ENCODE results near the gene RERE.
"Not testable (repeated sequence)": the region's sequence is repeated elsewhere in the genome, so short reads cannot be mapped to it uniquely, and the experiment has no call there.

RERE gene

GRCh38 chr1:8619917-8620502 lies 197.4 kb downstream of the RERE start:
- ATAC-seq (replicated peaks; ENCODE audit: extremely low read depth, poor library complexity, severe bottlenecking); H3K27me3 Mint-ChIP-seq; H3K4me3 Mint-ChIP-seq; H3K36me3 Mint-ChIP-seq (ENCODE audit: insufficient read depth); H3K9me3 Mint-ChIP-seq; H3K27ac Mint-ChIP-seq (ENCODE audit: low read depth); DNase-seq (ENCODE audit: low spot score in 2 of 2): not testable (repeated sequence)
- peaks cover 12% of the 10 kb centered on the region for H3K4me1 Mint-ChIP-seq

- not testable (repeated sequence) for H3K36me3 Mint-ChIP-seq (ENCODE audit: insufficient read depth); H3K4me3 Mint-ChIP-seq; H3K9me3 Mint-ChIP-seq; ATAC-seq (replicated peaks; ENCODE audit: extremely low read depth, poor library complexity, severe bottlenecking); DNase-seq (ENCODE audit: low spot score in 2 of 2); H3K27me3 Mint-ChIP-seq; H3K27ac Mint-ChIP-seq (ENCODE audit: low read depth)
- peaks cover 12% of the 10 kb centered on the region for H3K4me1 Mint-ChIP-seq
These were observed 198.0 kb downstream of the RERE start for GRCh38 chr1:8619419-8619818.

GRCh38 chr1:8616791-8617190 lies 200.6 kb downstream of the RERE start:
- H3K4me3 Mint-ChIP-seq; H3K27me3 Mint-ChIP-seq; ATAC-seq (replicated peaks; ENCODE audit: extremely low read depth, poor library complexity, severe bottlenecking); H3K9me3 Mint-ChIP-seq; H3K36me3 Mint-ChIP-seq (ENCODE audit: insufficient read depth); H3K4me1 Mint-ChIP-seq; DNase-seq (ENCODE audit: low spot score in 2 of 2); H3K27ac Mint-ChIP-seq (ENCODE audit: low read depth): not testable (repeated sequence)

- DNase-seq (ENCODE audit: low spot score in 2 of 2); H3K36me3 Mint-ChIP-seq (ENCODE audit: insufficient read depth); ATAC-seq (replicated peaks; ENCODE audit: extremely low read depth, poor library complexity, severe bottlenecking); H3K9me3 Mint-ChIP-seq; H3K4me3 Mint-ChIP-seq; H3K27ac Mint-ChIP-seq (ENCODE audit: low read depth); H3K27me3 Mint-ChIP-seq; H3K4me1 Mint-ChIP-seq: not testable (repeated sequence)
These were observed 205.6 kb downstream of the RERE start for GRCh38 chr1:8611634-8612515.

GRCh38 chr1:8607906-8608305 lies 209.5 kb downstream of the RERE start:
- H3K27ac Mint-ChIP-seq (ENCODE audit: low read depth), result no peak overlapping the region
- no peaks in the 10 kb centered on the region for H3K9me3 Mint-ChIP-seq
- ATAC-seq (replicated peaks; ENCODE audit: extremely low read depth, poor library complexity, severe bottlenecking), result no peak
- no peaks in the 10 kb centered on the region for H3K36me3 Mint-ChIP-seq (ENCODE audit: insufficient read depth)
- DNase-seq (ENCODE audit: low spot score in 2 of 2), result no peak
- no peak overlapping the region for H3K4me3 Mint-ChIP-seq
- H3K27me3 Mint-ChIP-seq, result no peaks in the 10 kb centered on the region
- peaks cover 15% of the 10 kb centered on the region for H3K4me1 Mint-ChIP-seq

- no peaks in the 10 kb centered on the region for H3K9me3 Mint-ChIP-seq
- peaks cover 28% of the 10 kb centered on the region for H3K4me1 Mint-ChIP-seq
- peak; percentile 49 for ATAC-seq (replicated peaks; ENCODE audit: extremely low read depth, poor library complexity, severe bottlenecking)
- peak overlapping the region; percentile 61 for H3K4me3 Mint-ChIP-seq
- no peak for DNase-seq (ENCODE audit: low spot score in 2 of 2)
- no peaks in the 10 kb centered on the region for H3K27me3 Mint-ChIP-seq
- peak overlapping the region; percentile 94 for H3K27ac Mint-ChIP-seq (ENCODE audit: low read depth)
- H3K36me3 Mint-ChIP-seq (ENCODE audit: insufficient read depth), result peaks cover 3% of the 10 kb centered on the region
These were observed 213.1 kb downstream of the RERE start for GRCh38 chr1:8604041-8604945.

- Mint-ChIP-seq H3K27me3 (no peaks in the 10 kb centered on the region), H3K4me3 (peak overlapping the region; percentile 61), H3K27ac (ENCODE audit: low read depth) (peak overlapping the region; percentile 94), H3K36me3 (ENCODE audit: insufficient read depth) (peaks cover 3% of the 10 kb centered on the region), H3K4me1 (peaks cover 28% of the 10 kb centered on the region), H3K9me3 (no peaks in the 10 kb centered on the region)
- DNase-seq (ENCODE audit: low spot score in 2 of 2) (no peak), ATAC-seq (replicated peaks; ENCODE audit: extremely low read depth, poor library complexity, severe bottlenecking) (no peak)
These were observed 214.2 kb downstream of the RERE start for GRCh38 chr1:8603220-8603616.

- no peaks in the 10 kb centered on the region for H3K27me3 Mint-ChIP-seq
- H3K9me3 Mint-ChIP-seq, result no peaks in the 10 kb centered on the region
- peak overlapping the region; percentile 61 for H3K4me3 Mint-ChIP-seq
- peak overlapping the region; percentile 90 for H3K27ac Mint-ChIP-seq (ENCODE audit: low read depth)
- peaks cover 3% of the 10 kb centered on the region for H3K36me3 Mint-ChIP-seq (ENCODE audit: insufficient read depth)
- ATAC-seq (replicated peaks; ENCODE audit: extremely low read depth, poor library complexity, severe bottlenecking) (peak; percentile 54), DNase-seq (ENCODE audit: low spot score in 2 of 2) (no peak)
- peaks cover 28% of the 10 kb centered on the region for H3K4me1 Mint-ChIP-seq
These were observed 214.8 kb downstream of the RERE start for GRCh38 chr1:8602471-8603219.

GRCh38 chr1:8600336-8600735 lies 217.1 kb downstream of the RERE start:
- Mint-ChIP-seq H3K4me1 (peaks cover 28% of the 10 kb centered on the region), H3K4me3 (no peak overlapping the region)

GRCh38 chr1:8599646-8600212 lies 217.7 kb downstream of the RERE start:
- ATAC-seq (replicated peaks; ENCODE audit: extremely low read depth, poor library complexity, severe bottlenecking), result no peak
- H3K4me3 Mint-ChIP-seq, result no peak overlapping the region
- H3K9me3 Mint-ChIP-seq, result no peaks in the 10 kb centered on the region
- H3K27me3 Mint-ChIP-seq, result no peaks in the 10 kb centered on the region
- no peak overlapping the region for H3K27ac Mint-ChIP-seq (ENCODE audit: low read depth)
- peaks cover 28% of the 10 kb centered on the region for H3K4me1 Mint-ChIP-seq
- peaks cover 3% of the 10 kb centered on the region for H3K36me3 Mint-ChIP-seq (ENCODE audit: insufficient read depth)
- no peak for DNase-seq (ENCODE audit: low spot score in 2 of 2)

More at GRCh38 chr1:8600336-8600735, 217.1 kb downstream of the RERE start:
- no peaks in the 10 kb centered on the region for H3K27me3 Mint-ChIP-seq
- DNase-seq (ENCODE audit: low spot score in 2 of 2), result no peak
- ATAC-seq (replicated peaks; ENCODE audit: extremely low read depth, poor library complexity, severe bottlenecking), result no peak
- peaks cover 3% of the 10 kb centered on the region for H3K36me3 Mint-ChIP-seq (ENCODE audit: insufficient read depth)
- H3K27ac Mint-ChIP-seq (ENCODE audit: low read depth), result no peak overlapping the region
- H3K9me3 Mint-ChIP-seq, result no peaks in the 10 kb centered on the region

GRCh38 chr1:8598783-8599182 lies 218.7 kb downstream of the RERE start:
- peaks cover 19% of the 10 kb centered on the region for H3K4me1 Mint-ChIP-seq
- no peak overlapping the region for H3K27ac Mint-ChIP-seq (ENCODE audit: low read depth)
- H3K4me3 Mint-ChIP-seq, result no peak overlapping the region
- ATAC-seq (replicated peaks; ENCODE audit: extremely low read depth, poor library complexity, severe bottlenecking) (no peak), DNase-seq (ENCODE audit: low spot score in 2 of 2) (no peak)
- no peaks in the 10 kb centered on the region for H3K9me3 Mint-ChIP-seq
- H3K27me3 Mint-ChIP-seq, result no peaks in the 10 kb centered on the region
- H3K36me3 Mint-ChIP-seq (ENCODE audit: insufficient read depth), result peaks cover 3% of the 10 kb centered on the region

Data from central memory CD8-positive, alpha-beta T cell (primary cell).